Neural cell (in vitro differentiated cells): ENCODE results near the gene AP1M2.

Source experiments
- CTCF ChIP-seq: fragments of 450-650 bp; IDR thresholded peaks from 2 replicates; pipeline ENCODE4 v1.5.1; 2014; ENCODE audit warnings: antibody characterized with exemption, mild to moderate bottlenecking, moderate library complexity; ENCODE audit not compliant: poor library complexity, severe bottlenecking
- EP300 ChIP-seq: fragments of 450-650 bp; conservative IDR thresholded peaks from 2 replicates; pipeline ENCODE4 v1.6.1; 2014; ENCODE audit warnings: antibody characterized with exemption, mild to moderate bottlenecking, moderate library complexity; ENCODE audit not compliant: poor library complexity, severe bottlenecking
- EZH2 ChIP-seq: fragments of 200-600, 300-800 bp; shearing (Covaris generic), sonication (generic); IDR thresholded peaks from 2 replicates; pipeline ENCODE4 v1.6.1; 2014; ENCODE audit warnings: antibody characterized with exemption, low read length, borderline replicate concordance, mild to moderate bottlenecking; ENCODE audit not compliant: insufficient read depth, poor library complexity, severe bottlenecking
- TF ChIP-seq, protein P1 (sequence below): IDR thresholded peaks from 2 replicates; pipeline ENCODE4 v1.6.1; 2012; ENCODE audit warnings: borderline replicate concordance

- TF ChIP-seq EP300: no peak
- no peak for TF ChIP-seq EZH2
- TF ChIP-seq CTCF: no peak
- TF ChIP-seq, protein P1, sequence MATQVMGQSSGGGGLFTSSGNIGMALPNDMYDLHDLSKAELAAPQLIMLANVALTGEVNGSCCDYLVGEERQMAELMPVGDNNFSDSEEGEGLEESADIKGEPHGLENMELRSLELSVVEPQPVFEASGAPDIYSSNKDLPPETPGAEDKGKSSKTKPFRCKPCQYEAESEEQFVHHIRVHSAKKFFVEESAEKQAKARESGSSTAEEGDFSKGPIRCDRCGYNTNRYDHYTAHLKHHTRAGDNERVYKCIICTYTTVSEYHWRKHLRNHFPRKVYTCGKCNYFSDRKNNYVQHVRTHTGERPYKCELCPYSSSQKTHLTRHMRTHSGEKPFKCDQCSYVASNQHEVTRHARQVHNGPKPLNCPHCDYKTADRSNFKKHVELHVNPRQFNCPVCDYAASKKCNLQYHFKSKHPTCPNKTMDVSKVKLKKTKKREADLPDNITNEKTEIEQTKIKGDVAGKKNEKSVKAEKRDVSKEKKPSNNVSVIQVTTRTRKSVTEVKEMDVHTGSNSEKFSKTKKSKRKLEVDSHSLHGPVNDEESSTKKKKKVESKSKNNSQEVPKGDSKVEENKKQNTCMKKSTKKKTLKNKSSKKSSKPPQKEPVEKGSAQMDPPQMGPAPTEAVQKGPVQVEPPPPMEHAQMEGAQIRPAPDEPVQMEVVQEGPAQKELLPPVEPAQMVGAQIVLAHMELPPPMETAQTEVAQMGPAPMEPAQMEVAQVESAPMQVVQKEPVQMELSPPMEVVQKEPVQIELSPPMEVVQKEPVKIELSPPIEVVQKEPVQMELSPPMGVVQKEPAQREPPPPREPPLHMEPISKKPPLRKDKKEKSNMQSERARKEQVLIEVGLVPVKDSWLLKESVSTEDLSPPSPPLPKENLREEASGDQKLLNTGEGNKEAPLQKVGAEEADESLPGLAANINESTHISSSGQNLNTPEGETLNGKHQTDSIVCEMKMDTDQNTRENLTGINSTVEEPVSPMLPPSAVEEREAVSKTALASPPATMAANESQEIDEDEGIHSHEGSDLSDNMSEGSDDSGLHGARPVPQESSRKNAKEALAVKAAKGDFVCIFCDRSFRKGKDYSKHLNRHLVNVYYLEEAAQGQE: no peak
Observed at GRCh38 chr19:10566408-10566657, 20.8 kb downstream of the AP1M2 start.
